ENCODE data around the gene PSENEN. TPM values are rescaled to one million over a fixed set of nuclear protein-coding genes. Genes with fewer than 3 reads are reported as not detected.

Gene PSENEN
- total RNA-seq, 4 donors from 2014 or later = 22.2 to 45.8 (median 38.3) TPM

- Histone ChIP-seq H3K27me3 (no peaks in the 10 kb centered on the region), H3K27ac (no peak overlapping the region), H3K36me3 (peaks cover 0 to 17% of the 10 kb centered on the region in 2 donors), H3K9me3 (no peaks in the 10 kb centered on the region), H3K4me1 (peaks cover 4 to 5% of the 10 kb centered on the region in 2 donors), H3K4me3 (no peak overlapping the region)
- intact Hi-C loops (cut with DNase I; ENCODE audit: low total_unique reads) = loop anchor here (5.0 to 10.0 kb wide), 2 partner anchors 65 to 218 kb away; partner anchors contain the start of gene SDHAF1
- in situ Hi-C loops (cut with MboI; ENCODE audit: low sequenced_read_pairs in 4 of 4) = no loop called here
- ATAC-seq (no peak), DNase-seq (no peak)
- no peak for TF ChIP-seq POLR2A (IDR thresholded peaks at IDR 0.05)
- no peak for TF ChIP-seq CTCF (IDR thresholded peaks at IDR 0.05 in 4 of 5, conservative IDR thresholded peaks at IDR 0.05 in 1 of 5)
Measured at GRCh38 chr19:35777086-35777841, 31.8 kb downstream of the PSENEN start.

GRCh38 chr19:35777961-35778360 is 32.5 kb downstream of the PSENEN start:
- no peaks in the 10 kb centered on the region for H3K9me3 ChIP-seq

GRCh38 chr19:35779033-35779432 is 33.6 kb downstream of the PSENEN start:
- TF ChIP-seq POLR2A (IDR thresholded peaks at IDR 0.05) (no peak), CTCF (IDR thresholded peaks at IDR 0.05 in 4 of 5, conservative IDR thresholded peaks at IDR 0.05 in 1 of 5) (no peak)
- intact Hi-C loops (cut with DNase I; ENCODE audit: low total_unique reads) = loop anchor here (5.0 to 10.0 kb wide), 2 partner anchors 67 to 216 kb away; partner anchors contain the start of gene SDHAF1
- no peak overlapping the region for H3K4me3 ChIP-seq
- peaks cover 0 to 17% of the 10 kb centered on the region in 2 donors for H3K36me3 ChIP-seq
- in situ Hi-C loops (cut with MboI; ENCODE audit: low sequenced_read_pairs in 4 of 4) = no loop called here
- H3K27ac ChIP-seq = no peak overlapping the region
- H3K4me1 ChIP-seq = peaks cover 4 to 5% of the 10 kb centered on the region in 2 donors
- no peaks in the 10 kb centered on the region for H3K27me3 ChIP-seq
- DNase-seq (no peak), ATAC-seq (no peak)
- no peaks in the 10 kb centered on the region for H3K9me3 ChIP-seq

More at GRCh38 chr19:35777961-35778360, 32.5 kb downstream of the PSENEN start:
- Histone ChIP-seq H3K4me3 (no peak overlapping the region), H3K27ac (no peak overlapping the region), H3K36me3 (peaks cover 0 to 17% of the 10 kb centered on the region in 2 donors), H3K27me3 (no peaks in the 10 kb centered on the region), H3K4me1 (peaks cover 4 to 5% of the 10 kb centered on the region in 2 donors)
- ATAC-seq (no peak), DNase-seq (no peak)
- in situ Hi-C loops (cut with MboI; ENCODE audit: low sequenced_read_pairs in 4 of 4) = no loop called here
- no peak for TF ChIP-seq CTCF (IDR thresholded peaks at IDR 0.05 in 4 of 5, conservative IDR thresholded peaks at IDR 0.05 in 1 of 5)
- no peak for TF ChIP-seq POLR2A (IDR thresholded peaks at IDR 0.05)
- intact Hi-C loops (cut with DNase I; ENCODE audit: low total_unique reads) = loop anchor here (5.0 to 10.0 kb wide), 2 partner anchors 66 to 217 kb away; partner anchors contain the start of gene SDHAF1

- H3K4me3 ChIP-seq = no peak overlapping the region
- DNase-seq (no peak), ATAC-seq (no peak)
- H3K27ac ChIP-seq = no peak overlapping the region
- H3K4me1 ChIP-seq = peaks cover 0 to 4% of the 10 kb centered on the region in 2 donors
- in situ Hi-C loops (cut with MboI; ENCODE audit: low sequenced_read_pairs in 4 of 4) (no loop called here), intact Hi-C loops (cut with DNase I; ENCODE audit: low total_unique reads) (no loop called here)
- TF ChIP-seq POLR2A (IDR thresholded peaks at IDR 0.05) (no peak), CTCF (IDR thresholded peaks at IDR 0.05 in 4 of 5, conservative IDR thresholded peaks at IDR 0.05 in 1 of 5) (no peak)
- no peaks in the 10 kb centered on the region for H3K27me3 ChIP-seq
- peaks cover 0 to 17% of the 10 kb centered on the region in 2 donors for H3K36me3 ChIP-seq
- no peaks in the 10 kb centered on the region for H3K9me3 ChIP-seq
Measured at GRCh38 chr19:35780058-35780457, 34.6 kb downstream of the PSENEN start.

Measured in gastrocnemius medialis (tissue), 4 donors.